Stomach (tissue), 4 donors: ENCODE data around the gene HAUS5.

Experiments used
- CTCF ChIP-seq, 7 experiments: fragments of 450-650 bp in 4 of 7; fragments of 200-600 bp in 3 of 7; sonication (generic) in 3 of 7; IDR thresholded peaks; one replicate each; pipeline ENCODE4 v1.5.1; 2016 to 2019; ENCODE audit warnings: antibody characterized with exemption in 7 of 7, control low read depth in 2 of 7, mild to moderate bottlenecking in 1 of 7
- EP300 ChIP-seq: sonication (generic); formaldehyde crosslinking; IDR thresholded peaks from one replicate; pipeline ENCODE4 v1.6.1; 2017; ENCODE audit warnings: antibody characterized with exemption

DNA sequence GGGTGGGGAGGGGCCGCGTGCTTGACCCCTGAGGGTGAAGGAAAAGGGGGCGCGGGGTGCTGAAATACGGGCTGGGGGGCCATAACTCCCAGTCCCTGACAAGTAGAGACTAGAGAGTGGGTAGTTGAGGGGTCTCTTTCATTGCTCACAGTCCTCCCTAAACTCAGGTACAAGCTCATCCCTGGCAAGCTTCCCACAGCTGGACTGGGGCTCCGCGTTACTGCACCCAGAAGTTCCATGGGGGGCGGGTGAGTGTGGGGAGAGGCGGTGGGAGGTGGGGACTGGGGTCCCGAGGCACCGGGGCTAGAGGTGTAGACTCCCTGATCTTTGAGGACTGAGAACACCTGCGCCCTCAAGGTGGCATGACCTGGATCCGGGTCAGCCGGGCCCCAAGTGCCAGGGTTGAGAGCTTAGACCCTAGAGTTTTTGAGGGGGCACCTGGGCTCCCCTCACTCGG lies 30.3 kb downstream of the HAUS5 start:
- TF ChIP-seq CTCF (IDR thresholded peaks at IDR 0.05) (no peak), EP300 (no peak)
